H9 (cell line): ENCODE measurements around the gene DMD. TPM values are rescaled to one million over a fixed set of nuclear protein-coding genes. Genes with fewer than 3 reads are reported as not detected.

Source experiments
- DNase-seq: peaks from one replicate; pipeline ENCODE4 v3.0.0-alpha.2; 2017
- H2AFZ ChIP-seq: one replicate; pipeline ENCODE4 v1.6.1; 2013; ENCODE audit warnings: mild to moderate bottlenecking, low read length, control low read depth, moderate library complexity
- H2AK5ac ChIP-seq: 2 replicates; pipeline ENCODE4 v1.6.1; 2013; ENCODE audit warnings: low read length, control low read depth, mixed read lengths; ENCODE audit not compliant: insufficient read length
- H2BK120ac ChIP-seq: one replicate; pipeline ENCODE4 v1.6.1; 2013; ENCODE audit warnings: low read depth, mild to moderate bottlenecking, low read length, control low read depth, inconsistent platforms; ENCODE audit not compliant: poor library complexity, severe bottlenecking
- H2BK12ac ChIP-seq: 2 replicates; pipeline ENCODE4 v1.6.1; 2013; ENCODE audit warnings: low read length, control low read depth, mixed read lengths, low read depth; ENCODE audit not compliant: insufficient read length
- H2BK15ac ChIP-seq: 2 replicates; pipeline ENCODE4 v1.6.1; 2013; ENCODE audit warnings: low read depth, low read length, control low read depth
- H2BK20ac ChIP-seq: one replicate; pipeline ENCODE4 v1.6.1; 2013; ENCODE audit warnings: low read depth, mild to moderate bottlenecking, low read length, control low read depth, inconsistent platforms; ENCODE audit not compliant: poor library complexity, severe bottlenecking
- H2BK5ac ChIP-seq: 2 replicates; pipeline ENCODE4 v1.6.1; 2013; ENCODE audit warnings: low read length, control low read depth, mixed read lengths; ENCODE audit not compliant: insufficient read length
- H3K14ac ChIP-seq: 2 replicates; pipeline ENCODE4 v1.6.1; 2013; ENCODE audit warnings: low read length, control low read depth; ENCODE audit not compliant: insufficient read depth
- H3K18ac ChIP-seq: 2 replicates; pipeline ENCODE4 v1.6.1; 2013; ENCODE audit warnings: low read depth, mild to moderate bottlenecking, mixed read lengths, low read length, control low read depth; ENCODE audit not compliant: insufficient read length
- H3K23ac ChIP-seq: 2 replicates; pipeline ENCODE4 v1.6.1; 2013; ENCODE audit warnings: low read length, control low read depth, mixed read lengths, low read depth; ENCODE audit not compliant: insufficient read length
- H3K23me2 ChIP-seq: 2 replicates; pipeline ENCODE4 v1.6.1; 2013; ENCODE audit warnings: low read depth, mild to moderate bottlenecking, mixed read lengths, low read length, control low read depth; ENCODE audit not compliant: insufficient read length, poor library complexity, severe bottlenecking
- H3K27ac ChIP-seq: 2 replicates; pipeline ENCODE4 v1.5.1; 2013; ENCODE audit warnings: low read length, control low read depth, mixed read lengths, low read depth; ENCODE audit not compliant: insufficient read length
- H3K27me3 ChIP-seq: 2 replicates; pipeline ENCODE4 v1.6.1; 2013; ENCODE audit warnings: low read length, control low read depth, inconsistent platforms; ENCODE audit not compliant: insufficient read depth
- H3K4ac ChIP-seq: 2 replicates; pipeline ENCODE4 v1.6.1; 2013; ENCODE audit warnings: low read depth, mild to moderate bottlenecking, control low read depth, inconsistent platforms, low read length, moderate library complexity
- H3K4me1 ChIP-seq: 2 replicates; pipeline ENCODE4 v1.6.1; 2013; ENCODE audit warnings: low read length, control low read depth, inconsistent platforms; ENCODE audit not compliant: insufficient read depth
- H3K4me2 ChIP-seq: 2 replicates; pipeline ENCODE4 v1.6.1; 2013; ENCODE audit warnings: low read length, control low read depth, mixed read lengths; ENCODE audit not compliant: insufficient read length, insufficient read depth
- H3K56ac ChIP-seq: 2 replicates; pipeline ENCODE4 v1.6.1; 2013; ENCODE audit warnings: low read depth, mild to moderate bottlenecking, mixed read lengths, low read length, control low read depth; ENCODE audit not compliant: insufficient read length
- H3K79me1 ChIP-seq: 2 replicates; pipeline ENCODE4 v1.6.1; 2013; ENCODE audit warnings: low read depth, mild to moderate bottlenecking, moderate library complexity, low read length, control low read depth, inconsistent platforms; ENCODE audit not compliant: insufficient read depth, poor library complexity, severe bottlenecking
- H3K79me2 ChIP-seq: 2 replicates; pipeline ENCODE4 v1.6.1; 2013; ENCODE audit warnings: low read length, control low read depth, inconsistent platforms; ENCODE audit not compliant: insufficient read depth
- H3K9ac ChIP-seq: 2 replicates; pipeline ENCODE4 v1.6.1; 2013; ENCODE audit warnings: low read length, control low read depth, mixed read lengths; ENCODE audit not compliant: insufficient read length; ENCODE audit errors: extremely low read depth
- H3K9me3 ChIP-seq: one replicate; pipeline ENCODE4 v1.6.1; 2013; ENCODE audit warnings: low read depth, low read length, inconsistent platforms; ENCODE audit not compliant: control insufficient read depth
- H3T11ph ChIP-seq: one replicate; pipeline ENCODE4 v1.6.1; 2013; ENCODE audit warnings: mild to moderate bottlenecking, low read length, control low read depth, inconsistent platforms
- H4K20me1 ChIP-seq: one replicate; pipeline ENCODE4 v1.6.1; 2013; ENCODE audit not compliant: control insufficient read depth, insufficient read length, insufficient read depth
- H4K5ac ChIP-seq: 2 replicates; pipeline ENCODE4 v1.6.1; 2013; ENCODE audit warnings: low read depth, mild to moderate bottlenecking, mixed read lengths, low read length, control low read depth; ENCODE audit not compliant: insufficient read length
- H4K8ac ChIP-seq: replicated peaks from 2 replicates; pipeline ENCODE4 v1.6.1; 2013; ENCODE audit warnings: low read length, control low read depth, mixed read lengths, low read depth; ENCODE audit not compliant: insufficient read length
- H4K91ac ChIP-seq: 2 replicates; pipeline ENCODE4 v1.6.1; 2013; ENCODE audit warnings: low read depth, mild to moderate bottlenecking, moderate library complexity, mixed read lengths, low read length, control low read depth; ENCODE audit not compliant: insufficient read length
- H3K27ac Mint-ChIP-seq, 3 experiments: 2 replicates in 2 of 3; 3 replicates in 1 of 3; pipeline ENCODE4 v1.8.0; 2020 to 2021; ENCODE audit warnings: mixed read lengths in 3 of 3, mild to moderate bottlenecking in 1 of 3, moderate library complexity in 1 of 3
- H3K27me3 Mint-ChIP-seq: 2 replicates; pipeline ENCODE4 v1.8.0; 2021; ENCODE audit warnings: low read depth, mild to moderate bottlenecking, moderate library complexity, mixed read lengths
- H3K36me3 Mint-ChIP-seq, 3 experiments: 2 replicates in 2 of 3; 3 replicates in 1 of 3; pipeline ENCODE4 v1.8.0; 2020 to 2021; ENCODE audit warnings: low read depth in 3 of 3, mixed read lengths in 3 of 3; ENCODE audit not compliant: insufficient read depth in 1 of 3
- H3K4me1 Mint-ChIP-seq, 2 experiments: 2 replicates each; pipeline ENCODE4 v1.8.0; 2020; ENCODE audit warnings: mixed read lengths in 2 of 2
- H3K4me3 Mint-ChIP-seq, 2 experiments: 2 replicates in 1 of 2; 3 replicates in 1 of 2; pipeline ENCODE4 v1.8.0; 2020 to 2021; ENCODE audit warnings: mild to moderate bottlenecking in 2 of 2, mixed read lengths in 2 of 2, moderate library complexity in 1 of 2
- H3K9me3 Mint-ChIP-seq, 2 experiments: 2 replicates in 1 of 2; 3 replicates in 1 of 2; pipeline ENCODE4 v1.8.0; 2020; ENCODE audit warnings: mild to moderate bottlenecking in 2 of 2, mixed read lengths in 2 of 2, moderate library complexity in 1 of 2
- WGBS: extraction: QIAGEN DNeasy Blood & Tissue Kit; methylation state at CpG from one replicate; pipeline ENCODE4 v1.1.7; 2013; ENCODE audit warnings: missing lambda C conversion rate, low lambda C conversion rate, mixed read lengths; ENCODE audit not compliant: insufficient read length; ENCODE audit errors: extremely low coverage; 5-methylcytosine and 5-hydroxymethylcytosine counted together
- total RNA-seq: library from RNA; stranded (reverse); gene quantifications from 2 replicates; pipeline ENCODE4 v1.2.1, GENCODE V29; 2021
- TF ChIP-seq, protein P1 (sequence below): fragments of 200-600 bp; sonication (generic); conservative IDR thresholded peaks from 3 replicates; pipeline ENCODE4 v1.8.0; 2021; ENCODE audit warnings: antibody characterized with exemption, mild to moderate bottlenecking

The DMD gene
- total RNA-seq, 1 experiment from 2014 or later: 3.8 TPM

DNA sequence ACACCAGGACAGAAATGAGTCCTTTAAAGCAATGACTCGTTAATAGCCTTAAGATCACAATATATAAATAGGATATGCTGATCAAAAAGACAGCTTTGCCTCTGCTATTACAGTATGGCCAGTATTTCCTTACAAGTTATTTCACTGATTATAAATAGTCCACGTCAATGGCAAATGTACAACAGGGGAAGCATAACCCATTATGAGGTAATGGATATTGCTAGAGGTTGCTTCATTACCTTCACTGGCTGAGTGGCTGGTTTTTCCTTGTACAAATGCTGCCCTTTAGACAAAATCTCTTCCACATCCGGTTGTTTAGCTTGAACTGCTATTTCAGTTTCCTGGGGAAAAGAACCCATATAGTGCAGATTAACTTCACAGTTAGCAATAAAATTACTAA, 1374.9 kb downstream of the DMD start:
- Histone ChIP-seq H4K20me1 (no peaks in the 10 kb centered on the region), H3K23me2 (no peaks in the 10 kb centered on the region), H2AK5ac (no peak overlapping the region), H2BK5ac (no peak overlapping the region), H3K27ac (no peak overlapping the region), H2BK120ac (no peak overlapping the region), H3K9me3 (no peaks in the 10 kb centered on the region), H3K23ac (no peak overlapping the region), H3K18ac (no peak overlapping the region), H4K8ac (no peak overlapping the region), H4K5ac (no peak overlapping the region), H2BK12ac (no peak overlapping the region), H3K79me1 (no peaks in the 10 kb centered on the region), H3K4ac (no peak overlapping the region), H3K9ac (no peak overlapping the region), H3K27me3 (no peaks in the 10 kb centered on the region), H2BK15ac (no peak overlapping the region), H3K4me2 (no peak overlapping the region), H3K56ac (no peak overlapping the region), H3T11ph (no peak overlapping the region), H3K14ac (no peak overlapping the region), H3K79me2 (no peaks in the 10 kb centered on the region), H3K4me1 (no peaks in the 10 kb centered on the region), H2AFZ (no peak overlapping the region), H4K91ac (no peak overlapping the region), H2BK20ac (no peak overlapping the region)
- WGBS: no CpG with 5 or more reads among the region's 3 CpGs
- H3K4me1 Mint-ChIP-seq: no peaks in the 10 kb centered on the region
- H3K27ac Mint-ChIP-seq: no peak overlapping the region
- no peak overlapping the region for H3K4me3 Mint-ChIP-seq
- H3K27me3 Mint-ChIP-seq: no peaks in the 10 kb centered on the region
- no peaks in the 10 kb centered on the region; a peak in 3 of 7 replicates for H3K36me3 Mint-ChIP-seq
- H3K9me3 Mint-ChIP-seq: peaks cover 45% of the 10 kb centered on the region in 2 experiments
- no peak for DNase-seq
- TF ChIP-seq, protein P1, sequence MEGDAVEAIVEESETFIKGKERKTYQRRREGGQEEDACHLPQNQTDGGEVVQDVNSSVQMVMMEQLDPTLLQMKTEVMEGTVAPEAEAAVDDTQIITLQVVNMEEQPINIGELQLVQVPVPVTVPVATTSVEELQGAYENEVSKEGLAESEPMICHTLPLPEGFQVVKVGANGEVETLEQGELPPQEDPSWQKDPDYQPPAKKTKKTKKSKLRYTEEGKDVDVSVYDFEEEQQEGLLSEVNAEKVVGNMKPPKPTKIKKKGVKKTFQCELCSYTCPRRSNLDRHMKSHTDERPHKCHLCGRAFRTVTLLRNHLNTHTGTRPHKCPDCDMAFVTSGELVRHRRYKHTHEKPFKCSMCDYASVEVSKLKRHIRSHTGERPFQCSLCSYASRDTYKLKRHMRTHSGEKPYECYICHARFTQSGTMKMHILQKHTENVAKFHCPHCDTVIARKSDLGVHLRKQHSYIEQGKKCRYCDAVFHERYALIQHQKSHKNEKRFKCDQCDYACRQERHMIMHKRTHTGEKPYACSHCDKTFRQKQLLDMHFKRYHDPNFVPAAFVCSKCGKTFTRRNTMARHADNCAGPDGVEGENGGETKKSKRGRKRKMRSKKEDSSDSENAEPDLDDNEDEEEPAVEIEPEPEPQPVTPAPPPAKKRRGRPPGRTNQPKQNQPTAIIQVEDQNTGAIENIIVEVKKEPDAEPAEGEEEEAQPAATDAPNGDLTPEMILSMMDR: no peak
